Activated naive CD8-positive, alpha-beta T cell treated with anti-CD3 and anti-CD28 coated beads, Interleukin-2, amount 10 ng/mL, durations not matched to agents 7 days and 5 days (primary cell): ENCODE results near the gene BMP6. TPM values are rescaled to one million over a fixed set of nuclear protein-coding genes. Genes with fewer than 3 reads are reported as not detected.
"Not testable (repeated sequence)": the region's sequence is repeated elsewhere in the genome, so short reads cannot be mapped to it uniquely, and the experiment has no call there.

Experiments used
- ATAC-seq: fragments of 150-1000 bp; cut with Tn5 transposase; one replicate; pipeline ENCODE4 v1.10.0; 2021; ENCODE audit warnings: low read depth, moderate library complexity
- POLR2A ChIA-PET: fragments of 350-600 bp; sonication (Branson Sonifier 250); formaldehyde crosslinking; loops from one replicate; lab custom pipeline; 2021; ENCODE audit warnings: antibody characterized with exemption; lab: Charles Lee
- DNase-seq: peaks from one replicate; pipeline ENCODE4 v3.0.0; 2021
- H3K27ac Mint-ChIP-seq: one replicate; pipeline ENCODE4 v1.8.0; 2022; ENCODE audit warnings: mild to moderate bottlenecking, mixed read lengths
- H3K27me3 Mint-ChIP-seq: one replicate; pipeline ENCODE4 v1.8.0; 2022; ENCODE audit warnings: mild to moderate bottlenecking, moderate library complexity, mixed read lengths
- H3K36me3 Mint-ChIP-seq: one replicate; pipeline ENCODE4 v1.8.0; 2021; ENCODE audit warnings: mild to moderate bottlenecking, mixed read lengths
- H3K4me1 Mint-ChIP-seq: one replicate; pipeline ENCODE4 v1.8.0; 2021; ENCODE audit warnings: mixed read lengths
- H3K4me3 Mint-ChIP-seq: one replicate; pipeline ENCODE4 v1.8.0; 2022; ENCODE audit warnings: mild to moderate bottlenecking, moderate library complexity, mixed read lengths
- H3K9me3 Mint-ChIP-seq: one replicate; pipeline ENCODE4 v1.8.0; 2021; ENCODE audit warnings: mixed read lengths
- total RNA-seq, 2 experiments: library from RNA; stranded (reverse); gene quantifications; one replicate each; pipeline ENCODE4 v1.2.3, GENCODE V29; 2021

BMP6 gene
- total RNA-seq, 2 experiments from 2014 or later: not detected

DNA sequence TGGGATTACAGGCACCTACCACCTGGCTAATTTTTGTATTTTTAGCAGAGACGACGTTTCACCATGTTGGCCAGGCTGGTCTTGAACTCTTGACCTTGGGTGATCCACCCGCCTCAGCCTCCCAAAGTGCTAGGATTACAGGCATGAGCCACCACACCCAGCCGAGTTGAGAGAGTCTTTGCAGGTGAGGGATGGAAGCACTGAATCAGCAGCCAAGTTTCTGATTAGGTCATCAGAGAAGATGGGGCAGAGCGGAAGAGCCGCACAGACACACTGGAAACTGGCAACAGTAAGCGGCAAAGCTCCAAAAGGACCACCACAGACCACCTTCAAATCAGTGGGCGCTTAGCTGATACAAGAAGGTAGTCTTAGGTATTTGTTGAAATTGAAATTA is 172.3 kb downstream of the BMP6 start:
- H3K27me3 Mint-ChIP-seq, POLR2A ChIA-PET, ATAC-seq, H3K4me1 Mint-ChIP-seq, DNase-seq, H3K4me3 Mint-ChIP-seq, H3K9me3 Mint-ChIP-seq, H3K27ac Mint-ChIP-seq: not testable (repeated sequence)
- peaks cover 19% of the 10 kb centered on the region for H3K36me3 Mint-ChIP-seq

DNA sequence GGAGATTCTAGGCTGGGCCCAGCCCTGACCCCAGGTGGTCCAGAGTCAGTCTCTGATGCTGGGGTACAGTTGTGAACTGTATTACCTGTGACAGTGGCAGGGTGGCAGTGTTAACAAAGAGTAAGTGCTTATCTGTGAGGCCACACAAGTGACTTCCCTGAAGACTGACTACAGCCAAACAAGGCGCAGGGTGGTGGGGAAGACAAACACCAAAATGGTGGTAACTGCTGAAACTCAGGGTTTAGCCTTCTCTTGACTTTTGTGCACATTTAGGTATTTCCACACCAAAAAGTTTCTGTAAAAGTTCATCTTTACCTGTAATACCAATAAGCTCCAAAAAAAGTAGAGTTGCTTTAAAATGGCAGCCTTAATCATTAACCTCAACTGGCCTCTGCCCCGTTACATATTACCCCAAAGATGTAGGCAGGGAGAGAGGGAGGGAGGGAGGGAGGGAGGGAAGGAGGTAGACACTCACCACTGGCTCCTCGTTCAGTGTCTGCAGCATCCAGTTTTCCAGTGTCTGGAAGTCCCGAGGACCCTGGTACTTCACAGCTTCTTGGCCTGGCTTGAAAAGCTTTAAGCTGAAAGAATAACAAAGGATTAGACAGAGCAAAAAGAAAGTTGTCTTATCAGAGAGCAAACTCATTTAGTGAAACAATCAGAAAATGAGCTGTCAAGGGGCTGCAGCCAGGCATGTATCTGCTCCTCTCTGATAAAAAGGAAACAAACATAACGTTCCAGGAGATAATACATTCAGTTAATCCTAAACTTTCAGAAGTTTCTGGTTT is 173.4 kb downstream of the BMP6 start:
- H3K27ac Mint-ChIP-seq: no peak overlapping the region
- H3K36me3 Mint-ChIP-seq: peaks cover 13% of the 10 kb centered on the region
- ATAC-seq: no peak
- no peaks in the 10 kb centered on the region for H3K4me1 Mint-ChIP-seq
- POLR2A ChIA-PET: no interaction called here
- no peaks in the 10 kb centered on the region for H3K27me3 Mint-ChIP-seq
- H3K4me3 Mint-ChIP-seq: no peak overlapping the region
- H3K9me3 Mint-ChIP-seq: no peaks in the 10 kb centered on the region
- DNase-seq: no peak

DNA sequence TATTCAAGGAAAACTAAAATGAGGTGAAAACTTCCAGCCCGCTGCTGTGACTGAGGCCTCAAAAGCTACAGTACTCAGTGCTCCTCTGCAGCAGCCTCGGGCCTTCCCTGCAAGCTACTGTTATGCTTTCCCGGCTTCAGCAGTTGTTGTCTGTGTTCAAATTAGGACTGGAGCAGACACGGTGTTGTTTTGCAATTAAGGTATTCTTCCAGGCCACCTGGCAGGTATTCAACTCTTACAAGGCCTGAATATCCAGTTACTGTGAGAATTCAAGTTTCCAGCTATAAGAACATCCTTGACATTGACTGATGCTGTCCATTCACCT is 174.0 kb downstream of the BMP6 start:
- Mint-ChIP-seq H3K4me1 (no peaks in the 10 kb centered on the region), H3K27ac (no peak overlapping the region), H3K4me3 (no peak overlapping the region), H3K36me3 (peaks cover 10% of the 10 kb centered on the region), H3K9me3 (no peaks in the 10 kb centered on the region), H3K27me3 (no peaks in the 10 kb centered on the region)
- no peak for ATAC-seq
- DNase-seq: no peak
- POLR2A ChIA-PET: no interaction called here

DNA sequence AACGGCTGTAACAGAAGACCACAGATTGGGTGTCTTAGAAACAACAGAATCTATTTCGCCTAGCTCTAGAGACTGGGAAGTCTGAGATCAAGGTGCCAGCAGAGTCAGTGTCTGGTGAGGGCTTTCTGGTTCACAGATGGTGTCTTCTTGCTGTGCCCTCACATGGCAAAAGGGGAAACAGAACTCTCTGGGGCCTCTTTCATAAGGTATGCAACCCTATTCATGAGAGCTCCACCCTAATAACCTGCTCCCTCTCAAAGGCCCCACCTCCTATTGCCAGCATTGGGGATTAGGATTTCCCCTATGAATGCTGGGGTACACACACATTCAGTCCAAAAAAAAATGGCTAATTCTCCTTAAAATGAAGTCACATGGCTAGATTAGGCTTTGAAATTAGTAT is 174.7 kb downstream of the BMP6 start:
- DNase-seq (no peak), ATAC-seq (no peak)
- H3K36me3 Mint-ChIP-seq: peaks cover 10% of the 10 kb centered on the region
- no peak overlapping the region for H3K4me3 Mint-ChIP-seq
- POLR2A ChIA-PET: no interaction called here
- H3K9me3 Mint-ChIP-seq: no peaks in the 10 kb centered on the region
- no peaks in the 10 kb centered on the region for H3K27me3 Mint-ChIP-seq
- H3K4me1 Mint-ChIP-seq: peaks cover 4% of the 10 kb centered on the region
- no peak overlapping the region for H3K27ac Mint-ChIP-seq

DNA sequence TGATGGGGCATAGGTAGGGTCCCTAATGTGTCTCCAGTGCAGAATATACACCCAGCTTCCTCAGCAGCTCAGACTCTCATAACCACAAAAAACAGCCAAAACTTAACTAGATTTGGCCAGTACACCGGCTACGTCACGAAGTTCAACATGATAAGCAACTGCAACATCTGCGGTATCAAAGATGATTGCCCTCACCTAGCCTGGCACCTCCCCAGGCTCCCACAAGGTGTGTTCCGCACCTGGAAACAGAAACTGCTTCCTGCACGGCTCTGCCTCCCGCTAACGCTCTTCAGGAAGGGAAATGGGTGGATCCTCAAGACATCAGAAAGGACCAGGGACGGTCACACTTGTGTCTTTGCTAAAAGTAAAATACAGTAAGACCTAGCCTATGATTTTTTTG is 175.2 kb downstream of the BMP6 start:
- Mint-ChIP-seq H3K9me3 (no peaks in the 10 kb centered on the region), H3K4me1 (peaks cover 4% of the 10 kb centered on the region), H3K4me3 (no peak overlapping the region), H3K27me3 (no peaks in the 10 kb centered on the region), H3K36me3 (peaks cover 10% of the 10 kb centered on the region), H3K27ac (no peak overlapping the region)
- POLR2A ChIA-PET: no interaction called here
- ATAC-seq (no peak), DNase-seq (no peak)

DNA sequence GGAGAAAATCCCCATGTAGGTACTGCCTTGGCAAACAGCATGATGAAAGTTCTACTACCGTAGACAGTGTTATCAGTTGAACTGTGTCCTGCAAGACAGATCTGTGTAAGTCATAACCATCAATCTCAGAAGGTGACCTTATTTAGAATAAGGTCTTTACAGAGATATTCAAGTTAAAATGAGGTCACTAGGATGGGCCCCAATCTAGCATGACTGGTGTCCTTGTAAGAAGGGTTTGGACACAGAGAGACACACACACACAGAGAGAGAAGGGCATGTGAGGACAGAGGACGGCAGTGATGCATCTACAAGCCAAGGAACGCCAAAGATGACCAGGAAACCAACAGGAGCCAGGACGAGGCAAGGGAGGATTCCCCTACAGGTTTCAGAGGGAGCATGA is 175.9 kb downstream of the BMP6 start:
- Mint-ChIP-seq H3K27ac (no peak overlapping the region), H3K4me3 (no peak overlapping the region), H3K27me3 (no peaks in the 10 kb centered on the region), H3K36me3 (peaks cover 10% of the 10 kb centered on the region), H3K4me1 (peaks cover 6% of the 10 kb centered on the region), H3K9me3 (no peaks in the 10 kb centered on the region)
- no peak for ATAC-seq
- POLR2A ChIA-PET: no interaction called here
- DNase-seq: no peak

DNA sequence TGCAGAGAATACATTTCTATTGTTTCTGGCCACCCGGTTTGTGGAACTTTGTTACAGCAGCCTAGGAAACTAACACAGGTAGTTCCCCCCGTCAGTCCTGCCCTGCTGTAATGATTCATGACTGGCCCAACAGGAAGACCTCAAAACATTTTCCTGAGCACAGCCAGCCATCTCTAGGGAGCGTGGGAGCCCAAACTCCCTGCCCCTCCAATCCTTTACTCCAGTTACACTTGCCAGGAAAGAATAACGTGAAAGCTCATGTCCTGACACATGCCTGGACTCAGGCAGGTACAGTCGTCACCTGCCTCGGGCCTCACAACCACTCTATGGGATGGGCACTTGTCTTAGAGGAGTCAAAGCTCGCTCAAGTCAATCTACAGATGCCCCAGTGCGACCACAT is 176.3 kb downstream of the BMP6 start:
- ATAC-seq (no peak), DNase-seq (no peak)
- Mint-ChIP-seq H3K9me3 (no peaks in the 10 kb centered on the region), H3K36me3 (peaks cover 10% of the 10 kb centered on the region), H3K27ac (no peak overlapping the region), H3K27me3 (no peaks in the 10 kb centered on the region), H3K4me3 (no peak overlapping the region), H3K4me1 (peaks cover 6% of the 10 kb centered on the region)
- POLR2A ChIA-PET: no interaction called here

DNA sequence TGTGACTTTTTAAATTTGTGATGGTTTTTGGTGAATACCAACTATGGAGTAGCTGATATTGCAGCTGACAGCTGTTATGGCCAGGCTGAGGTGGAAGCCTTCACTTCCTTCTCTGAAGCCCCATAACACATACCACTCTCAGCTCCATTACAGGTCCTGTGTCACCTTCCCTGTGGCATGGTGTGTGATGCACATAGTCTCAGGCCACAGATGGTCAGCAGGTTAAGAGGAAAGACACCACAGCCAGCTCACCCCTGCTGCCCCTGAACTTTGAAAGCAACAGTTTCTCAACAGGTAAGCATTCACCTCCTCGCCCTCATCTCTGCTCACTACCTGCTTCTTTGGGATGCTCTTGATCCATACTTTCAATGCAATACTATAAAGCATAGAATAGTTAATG is 177.0 kb downstream of the BMP6 start:
- Mint-ChIP-seq H3K36me3 (peaks cover 7% of the 10 kb centered on the region), H3K27ac (no peak overlapping the region), H3K9me3 (no peaks in the 10 kb centered on the region), H3K4me3 (no peak overlapping the region), H3K4me1 (peaks cover 6% of the 10 kb centered on the region), H3K27me3 (no peaks in the 10 kb centered on the region)
- POLR2A ChIA-PET: no interaction called here
- DNase-seq (no peak), ATAC-seq (no peak)

DNA sequence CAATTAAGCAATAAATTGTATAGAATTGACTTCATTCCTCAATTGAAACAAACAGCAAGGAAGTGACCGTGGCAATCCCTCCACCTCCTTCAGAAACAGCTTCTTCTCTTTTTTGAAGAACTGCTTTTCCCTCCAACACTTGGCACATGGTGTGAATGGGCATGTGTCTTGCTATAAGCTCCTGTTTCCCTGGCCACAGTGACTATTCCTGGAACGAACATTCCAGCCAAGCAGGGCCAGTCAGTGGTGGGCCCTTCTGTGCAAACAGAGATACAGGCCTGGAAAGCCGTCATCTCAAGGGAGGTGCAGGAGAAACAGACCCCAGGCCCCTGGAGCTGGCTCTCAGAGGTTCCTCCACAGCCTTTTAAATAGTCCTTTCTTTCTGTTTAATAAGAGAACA is 177.8 kb downstream of the BMP6 start:
- DNase-seq (no peak), ATAC-seq (no peak)
- peaks cover 6% of the 10 kb centered on the region for H3K4me1 Mint-ChIP-seq
- POLR2A ChIA-PET: no interaction called here
- peaks cover 3% of the 10 kb centered on the region for H3K36me3 Mint-ChIP-seq
- no peak overlapping the region for H3K4me3 Mint-ChIP-seq
- no peaks in the 10 kb centered on the region for H3K27me3 Mint-ChIP-seq
- H3K9me3 Mint-ChIP-seq: no peaks in the 10 kb centered on the region
- no peak overlapping the region for H3K27ac Mint-ChIP-seq

DNA sequence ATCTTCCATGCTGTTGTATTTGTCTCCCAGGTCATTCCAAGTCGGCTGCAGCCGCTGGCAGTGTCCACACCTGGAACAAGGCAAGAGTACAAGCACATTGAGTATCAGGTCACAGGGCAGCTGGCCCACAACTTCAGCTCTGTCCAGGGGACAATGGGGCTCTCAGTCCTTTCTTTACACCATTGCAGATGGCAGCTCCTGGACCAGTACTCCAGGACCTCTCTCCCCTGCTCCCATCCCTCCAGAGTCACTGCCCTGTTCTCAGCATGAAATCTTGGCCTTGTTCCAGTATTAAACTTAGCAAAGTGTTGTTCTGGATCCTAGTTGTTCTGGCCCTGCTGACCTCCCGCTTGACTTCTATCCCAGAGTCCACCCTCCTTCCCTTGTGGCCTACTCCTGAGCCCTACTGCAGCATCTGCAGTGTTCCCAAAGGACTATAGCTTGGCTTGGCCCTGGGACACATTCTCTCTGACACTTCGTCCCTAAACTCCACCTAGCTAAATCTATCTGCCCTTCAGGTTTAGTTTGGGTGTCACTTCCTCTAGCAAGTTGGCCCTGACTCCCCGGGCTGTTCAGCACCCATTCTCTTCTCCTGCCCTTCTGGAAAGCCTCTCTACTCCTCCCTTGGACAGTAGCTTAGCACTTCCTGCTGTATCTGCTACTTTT is 178.9 kb downstream of the BMP6 start:
- POLR2A ChIA-PET: no interaction called here
- ATAC-seq: no peak
- DNase-seq: no peak
- no peak overlapping the region for H3K4me3 Mint-ChIP-seq
- H3K27me3 Mint-ChIP-seq: no peaks in the 10 kb centered on the region
- H3K27ac Mint-ChIP-seq: peak overlapping the region; percentile 34
- H3K4me1 Mint-ChIP-seq: peaks cover 14% of the 10 kb centered on the region
- no peaks in the 10 kb centered on the region for H3K36me3 Mint-ChIP-seq
- H3K9me3 Mint-ChIP-seq: no peaks in the 10 kb centered on the region

DNA sequence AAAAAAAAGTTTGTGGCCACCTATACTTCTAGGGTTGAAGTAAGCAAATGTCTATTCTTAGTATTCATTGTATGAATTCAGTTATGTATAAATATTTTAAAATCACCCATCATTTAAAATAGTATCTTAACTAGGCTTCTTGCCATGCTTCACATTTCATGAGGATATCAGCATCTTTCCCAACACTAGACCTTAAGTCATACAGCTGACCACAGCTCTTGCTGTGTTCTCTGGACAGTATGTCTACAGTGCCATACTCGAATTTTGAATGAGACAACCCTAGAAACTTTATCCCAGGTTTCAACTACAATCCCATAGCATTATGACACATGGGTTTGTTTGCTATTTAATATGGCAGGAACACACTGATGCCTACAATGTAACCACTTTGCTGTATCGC is 179.5 kb downstream of the BMP6 start:
- ATAC-seq: no peak
- H3K9me3 Mint-ChIP-seq: no peaks in the 10 kb centered on the region
- H3K27me3 Mint-ChIP-seq: no peaks in the 10 kb centered on the region
- H3K36me3 Mint-ChIP-seq: no peaks in the 10 kb centered on the region
- H3K27ac Mint-ChIP-seq: peak overlapping the region; percentile 34
- no peak for DNase-seq
- peaks cover 14% of the 10 kb centered on the region for H3K4me1 Mint-ChIP-seq
- POLR2A ChIA-PET: no interaction called here
- H3K4me3 Mint-ChIP-seq: no peak overlapping the region

DNA sequence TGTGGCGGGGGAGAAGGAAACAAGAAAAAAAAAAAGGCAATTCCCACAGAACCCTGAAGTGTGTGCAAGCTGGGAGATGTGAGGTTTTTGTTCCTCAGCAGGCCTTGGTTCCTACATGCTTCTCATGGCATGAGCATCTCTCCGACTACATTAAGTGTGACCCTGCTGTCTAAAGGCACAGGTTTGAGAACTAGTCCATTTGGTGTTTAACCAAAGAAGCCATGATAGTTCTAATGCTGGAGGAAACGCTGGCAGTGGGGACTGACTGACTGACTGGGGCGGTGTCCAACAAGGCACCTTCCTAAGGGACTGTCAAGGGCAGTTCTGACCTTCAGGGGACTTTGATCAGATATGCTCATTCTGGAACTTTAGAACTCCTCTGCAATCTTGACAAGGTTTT is 180.8 kb downstream of the BMP6 start:
- ATAC-seq: no peak
- Mint-ChIP-seq H3K9me3 (no peaks in the 10 kb centered on the region), H3K36me3 (no peaks in the 10 kb centered on the region), H3K27me3 (no peaks in the 10 kb centered on the region), H3K27ac (no peak overlapping the region), H3K4me3 (no peak overlapping the region), H3K4me1 (peaks cover 14% of the 10 kb centered on the region)
- POLR2A ChIA-PET: interaction anchor here (0.7 kb wide), 1 partner anchor 517 kb away, joined by 3 read pairs; the partner anchor contains the start of genes CAGE1 and RIOK1
- no peak for DNase-seq

DNA sequence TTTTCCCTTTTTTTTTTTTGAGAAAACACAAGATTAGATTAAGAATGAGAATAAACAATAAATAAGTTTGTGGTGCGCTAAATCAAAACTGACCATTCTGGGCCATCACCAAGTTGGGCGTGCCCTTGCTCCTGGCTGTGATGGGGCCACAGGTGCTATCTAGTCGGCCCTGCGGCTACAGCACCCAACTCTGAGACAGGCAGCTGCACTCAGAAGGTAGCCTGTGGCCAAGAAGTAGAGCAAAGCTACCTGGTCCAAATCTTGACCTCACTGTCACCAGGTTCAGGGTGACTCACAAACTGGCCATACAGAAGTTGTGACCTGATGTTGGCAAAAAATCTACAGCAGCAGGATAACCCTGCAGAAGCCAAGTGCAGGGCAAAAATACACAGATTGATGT is 181.3 kb downstream of the BMP6 start:
- DNase-seq: no peak
- Mint-ChIP-seq H3K36me3 (no peaks in the 10 kb centered on the region), H3K9me3 (no peaks in the 10 kb centered on the region), H3K4me1 (peaks cover 14% of the 10 kb centered on the region), H3K27ac (no peak overlapping the region), H3K4me3 (no peak overlapping the region), H3K27me3 (no peaks in the 10 kb centered on the region)
- POLR2A ChIA-PET: no interaction called here
- no peak for ATAC-seq
